ENCODE data around the gene ZBTB2.
A peak's percentile ranks its signal among the peaks of the same experiment; 100 is the strongest.

The ZBTB2 gene, protein sequence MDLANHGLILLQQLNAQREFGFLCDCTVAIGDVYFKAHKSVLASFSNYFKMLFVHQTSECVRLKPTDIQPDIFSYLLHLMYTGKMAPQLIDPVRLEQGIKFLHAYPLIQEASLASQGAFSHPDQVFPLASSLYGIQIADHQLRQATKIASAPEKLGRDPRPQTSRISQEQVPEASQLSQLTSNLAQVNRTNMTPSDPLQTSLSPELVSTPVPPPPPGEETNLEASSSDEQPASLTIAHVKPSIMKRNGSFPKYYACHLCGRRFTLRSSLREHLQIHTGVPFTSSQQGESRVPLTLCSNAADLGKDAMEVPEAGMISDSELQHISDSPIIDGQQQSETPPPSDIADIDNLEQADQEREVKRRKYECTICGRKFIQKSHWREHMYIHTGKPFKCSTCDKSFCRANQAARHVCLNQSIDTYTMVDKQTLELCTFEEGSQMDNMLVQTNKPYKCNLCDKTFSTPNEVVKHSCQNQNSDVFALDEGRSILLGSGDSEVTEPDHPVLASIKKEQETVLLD

DNA sequence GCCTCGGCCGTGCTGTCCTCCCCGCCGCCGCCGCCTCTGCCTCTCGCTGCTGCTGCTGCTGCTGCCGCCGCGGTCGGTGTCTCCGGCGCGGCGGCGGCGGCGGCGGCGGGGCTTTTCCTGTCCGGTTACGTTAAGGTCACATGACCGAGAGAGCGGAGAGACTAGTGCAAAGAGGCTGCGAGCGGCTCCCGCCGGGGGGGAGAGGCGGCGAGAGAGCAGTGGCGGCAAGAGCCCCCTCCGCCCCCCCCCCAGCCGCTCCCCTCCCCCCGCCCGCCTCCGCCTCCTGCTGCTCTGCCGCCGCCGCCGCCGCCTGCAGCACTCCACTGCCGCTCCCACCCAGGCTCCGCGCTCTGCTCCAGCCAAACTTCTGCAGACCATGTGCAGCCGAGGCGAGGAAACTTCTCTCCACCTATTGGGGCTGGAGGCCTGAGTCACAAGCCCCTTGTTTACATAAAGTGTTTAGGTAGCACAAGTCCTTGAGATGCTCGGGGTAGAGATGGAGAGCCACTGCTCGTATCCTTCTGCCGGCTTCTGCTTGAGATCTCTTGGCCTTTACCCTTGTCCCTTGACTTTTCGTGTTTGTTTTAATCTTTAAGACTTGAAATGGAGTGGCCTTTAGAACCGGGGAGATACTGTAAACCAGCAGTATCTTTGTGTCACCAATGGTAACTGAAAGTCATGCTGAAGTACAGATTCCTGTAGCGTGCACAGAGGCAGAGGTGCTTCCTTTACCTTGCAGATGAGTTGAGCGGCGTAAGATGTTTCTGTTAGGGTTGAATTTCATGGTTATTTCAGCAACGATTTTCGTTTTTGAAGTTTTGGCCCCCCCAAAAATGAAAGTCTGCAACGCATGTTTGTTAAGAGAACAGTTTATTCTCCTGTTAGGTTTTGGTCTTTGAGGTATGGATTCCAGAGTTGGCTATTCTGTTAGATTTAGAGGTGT is at the start of gene ZBTB2:
Gene ZBTB2 (minus strand): TSS at position 89 of the 943 bp plus-strand sequence. CDS start 17,922 bp downstream, outside the sequence.
- peak; percentile 70 for DNase-seq (ENCODE audit: low spot score)

DNA sequence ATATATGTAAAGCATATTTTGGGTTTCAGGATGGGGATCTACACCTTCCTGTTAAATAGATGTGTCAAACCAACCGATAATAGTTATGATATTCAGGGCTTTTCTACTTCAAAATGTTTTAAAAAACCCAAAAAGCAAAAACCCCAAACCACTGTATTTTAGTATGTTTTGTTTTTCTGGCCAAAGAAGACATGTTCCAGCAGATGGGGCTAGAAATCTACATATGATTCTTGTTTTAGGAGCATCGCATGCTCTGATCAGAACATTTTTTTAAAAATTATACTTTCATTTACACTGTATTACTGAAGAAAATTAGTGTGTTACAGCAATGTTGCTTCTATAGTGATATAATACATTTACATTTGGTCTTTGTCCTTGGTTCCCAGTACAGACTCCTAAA is 49.6 kb upstream of the ZBTB2 start:
- DNase-seq (ENCODE audit: low spot score), result no peak

DNA sequence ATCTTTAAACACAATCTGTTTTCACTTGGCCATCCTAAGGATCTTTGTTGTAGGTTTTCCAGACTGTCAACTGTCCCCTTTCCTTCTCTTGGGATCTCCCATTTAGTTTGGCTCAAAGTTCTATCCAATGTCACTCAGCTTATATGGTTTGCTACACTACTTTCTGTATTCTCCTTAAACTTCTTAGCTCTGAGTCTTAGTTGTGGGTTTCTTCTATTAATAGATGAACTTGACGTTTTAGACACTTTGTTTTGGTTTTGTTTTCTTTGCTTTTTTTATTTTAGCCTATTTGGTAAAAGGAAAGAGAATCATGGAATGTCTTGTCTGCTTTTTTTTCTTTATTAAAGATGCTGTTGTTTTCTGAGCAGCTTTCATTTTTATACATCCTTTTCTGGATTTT is 49.1 kb upstream of the ZBTB2 start:
- no peak for DNase-seq (ENCODE audit: low spot score)

DNA sequence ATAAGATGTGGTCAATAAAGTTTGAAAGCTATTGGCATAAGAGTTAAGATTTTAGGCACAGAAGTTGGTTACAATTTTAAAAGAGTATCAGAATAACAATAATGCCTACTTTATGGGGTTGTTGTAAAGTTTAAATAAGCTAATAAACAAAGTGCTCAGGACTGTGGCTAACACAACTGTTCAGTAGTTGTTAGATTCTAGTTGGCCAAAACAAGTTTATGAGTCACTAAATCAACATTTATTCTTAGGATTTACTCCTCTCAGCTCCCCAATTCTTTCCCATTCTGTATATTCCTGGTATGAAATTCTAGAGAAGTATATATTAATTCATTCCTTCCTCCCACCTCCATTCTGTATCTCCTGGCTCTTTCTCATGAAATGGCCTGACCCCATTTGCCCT is 46.0 kb upstream of the ZBTB2 start:
- no peak for DNase-seq (ENCODE audit: low spot score)

DNA sequence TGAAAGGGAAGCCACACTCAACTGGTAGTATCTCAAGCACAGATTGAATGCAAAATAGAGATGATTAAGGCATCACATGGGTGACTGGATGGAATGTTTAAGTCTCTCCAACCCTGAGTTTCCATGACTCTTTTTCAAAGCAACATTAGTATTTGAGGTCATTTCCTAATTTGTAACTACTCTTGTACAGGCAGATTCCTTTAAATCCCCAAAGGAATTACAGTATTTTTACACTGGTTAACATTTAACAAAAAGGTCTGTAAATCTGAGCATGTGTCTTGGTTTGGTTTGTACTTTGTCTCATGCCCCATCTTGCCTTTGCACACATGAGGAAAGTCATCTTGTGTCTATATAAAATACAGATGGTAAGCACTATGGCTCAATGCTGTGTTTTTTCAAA is 45.4 kb upstream of the ZBTB2 start:
- peak; percentile 66 for DNase-seq (ENCODE audit: low spot score)

DNA sequence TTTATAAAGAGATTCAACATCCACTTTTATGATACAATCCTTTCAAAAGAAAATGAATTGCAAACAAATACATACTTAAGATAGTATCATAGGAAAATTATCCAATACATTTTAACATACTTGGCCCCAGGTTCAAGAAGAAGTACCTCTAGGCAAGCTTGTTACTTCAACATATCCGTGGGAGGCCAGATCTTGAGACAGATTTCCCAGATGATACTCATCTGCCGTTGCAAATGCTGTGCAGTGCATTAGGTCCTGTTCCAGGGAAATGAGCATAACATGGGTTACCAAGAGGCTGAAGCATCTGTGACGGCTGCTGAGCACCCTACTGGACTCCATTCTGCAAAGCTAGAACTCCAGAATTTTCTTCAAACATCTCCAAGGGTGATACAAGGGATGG is 44.9 kb upstream of the ZBTB2 start:
- no peak for DNase-seq (ENCODE audit: low spot score)

DNA sequence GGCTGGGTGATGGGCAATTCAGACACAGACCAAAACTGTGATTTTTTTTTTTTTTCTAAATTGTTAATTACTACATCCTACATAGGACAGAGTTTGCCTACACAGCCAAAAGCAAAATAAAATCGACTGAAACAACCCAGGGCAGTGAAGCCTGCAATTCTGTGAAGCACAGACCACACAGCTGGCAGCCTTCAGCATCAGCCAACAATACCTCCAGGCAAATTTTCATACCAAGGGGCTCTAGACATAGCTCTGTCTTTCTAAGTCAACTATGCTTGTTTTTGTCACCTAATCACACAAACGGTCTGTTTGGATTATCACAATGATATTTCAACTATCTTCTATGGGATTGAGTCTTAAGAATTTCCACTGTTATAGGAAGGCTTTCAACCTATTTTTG is 43.0 kb upstream of the ZBTB2 start:
- no peak for DNase-seq (ENCODE audit: low spot score)

DNA sequence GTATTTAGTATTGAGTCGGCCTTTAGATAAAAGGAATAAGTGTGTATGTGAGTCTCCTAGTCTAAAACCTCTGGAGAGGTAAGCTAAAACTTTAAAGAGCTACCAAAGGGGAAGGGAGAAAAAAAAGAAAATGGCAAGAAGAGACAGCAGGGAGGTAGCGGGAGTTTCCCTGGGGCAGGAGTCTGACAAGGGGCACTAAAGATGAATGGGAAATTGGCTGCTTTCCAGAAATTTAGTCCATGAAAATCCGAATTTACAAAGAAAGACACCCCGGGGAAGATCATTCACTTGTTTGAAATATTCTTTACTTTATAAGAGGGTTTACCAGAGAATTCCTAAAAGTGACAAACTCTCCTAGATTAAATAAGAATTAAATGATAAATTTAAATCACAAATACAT is 41.3 kb upstream of the ZBTB2 start:
- no peak for DNase-seq (ENCODE audit: low spot score)

DNA sequence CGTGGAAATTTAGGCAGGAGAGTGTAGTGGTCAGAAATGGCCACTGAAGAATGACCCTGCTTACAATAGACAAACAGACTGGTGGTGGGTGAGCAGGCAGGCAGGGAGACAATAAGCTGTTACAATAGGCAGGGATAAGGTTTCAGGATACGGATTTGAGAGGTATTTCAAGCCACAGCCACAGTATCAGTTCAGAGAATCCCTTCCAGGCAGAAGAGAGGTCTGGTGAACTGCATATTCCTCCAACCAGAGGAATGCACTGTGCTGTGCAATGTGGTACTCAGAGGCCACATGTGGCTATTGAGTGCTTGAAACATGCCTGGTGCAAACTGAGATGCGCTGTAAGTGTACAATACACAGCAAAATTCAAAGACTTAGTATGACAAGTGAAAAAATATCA is 40.0 kb upstream of the ZBTB2 start:
- DNase-seq (ENCODE audit: low spot score), result no peak

DNA sequence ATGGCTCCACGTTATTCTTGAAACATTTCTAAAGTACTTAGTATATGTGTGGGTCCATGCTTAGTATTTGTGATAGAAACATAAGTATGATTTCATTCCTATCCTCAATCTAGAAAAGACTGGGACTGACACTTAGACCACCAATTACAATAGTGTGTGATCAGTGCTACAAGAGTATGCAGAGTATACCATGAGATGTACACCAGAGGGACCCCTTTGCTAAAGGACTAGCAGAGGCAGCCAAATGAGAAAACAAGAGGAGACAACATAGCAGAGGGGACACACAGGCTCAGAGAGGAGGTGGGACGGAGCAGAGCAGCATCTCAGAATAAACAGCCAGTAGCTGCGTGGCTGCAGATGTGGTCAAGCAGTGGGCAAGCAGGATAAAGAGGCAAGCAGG is 39.5 kb upstream of the ZBTB2 start:
- no peak for DNase-seq (ENCODE audit: low spot score)

DNA sequence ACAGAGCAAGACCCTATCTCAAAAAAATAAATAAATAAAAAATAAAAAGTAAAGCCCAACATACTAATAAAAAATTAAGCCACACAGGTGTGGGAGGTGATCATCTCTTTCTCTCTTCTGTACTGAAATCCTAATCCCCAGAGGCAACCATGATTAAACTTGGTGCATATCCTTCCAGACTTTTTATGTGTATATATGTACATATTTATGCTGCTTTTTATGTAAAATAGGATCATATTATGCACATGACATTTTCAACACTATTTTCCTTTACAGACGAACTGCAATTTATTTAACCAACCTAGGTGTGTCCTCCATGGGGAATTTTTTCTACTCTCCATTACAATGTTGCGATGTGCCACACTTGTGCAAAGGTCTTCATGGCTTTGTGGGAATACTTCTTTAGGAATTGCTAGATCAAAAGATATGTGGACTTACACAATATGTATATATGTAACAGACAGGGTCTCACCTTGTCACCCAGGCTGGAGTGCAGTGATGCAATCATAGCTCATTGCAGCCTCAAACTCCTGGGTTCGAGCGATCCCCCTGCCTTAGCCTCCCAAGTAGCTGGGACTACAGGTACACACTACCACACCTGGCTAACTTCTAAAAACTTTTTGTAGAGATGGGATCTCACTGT is 36.9 kb upstream of the ZBTB2 start:
- DNase-seq (ENCODE audit: low spot score), result no peak

DNA sequence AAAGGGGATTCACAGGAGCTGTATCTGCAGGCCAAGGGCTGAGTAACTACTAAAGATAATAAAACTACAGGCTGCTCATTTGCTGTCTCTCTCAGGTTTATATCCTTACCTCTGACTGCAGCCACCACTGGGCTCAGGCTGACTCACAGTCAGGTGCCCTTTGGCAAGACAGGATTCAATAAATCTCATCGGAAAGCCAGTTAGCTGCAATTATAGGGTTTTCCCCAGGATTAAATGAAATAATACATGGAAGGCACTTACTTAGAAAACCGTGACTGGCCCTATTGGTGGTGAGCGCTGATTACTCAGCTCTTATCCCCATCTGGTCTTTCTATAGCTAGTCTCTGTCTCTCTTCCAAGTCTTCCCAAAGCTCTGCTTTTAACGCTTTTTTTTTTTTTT is 34.2 kb upstream of the ZBTB2 start:
- DNase-seq (ENCODE audit: low spot score), result no peak

DNA sequence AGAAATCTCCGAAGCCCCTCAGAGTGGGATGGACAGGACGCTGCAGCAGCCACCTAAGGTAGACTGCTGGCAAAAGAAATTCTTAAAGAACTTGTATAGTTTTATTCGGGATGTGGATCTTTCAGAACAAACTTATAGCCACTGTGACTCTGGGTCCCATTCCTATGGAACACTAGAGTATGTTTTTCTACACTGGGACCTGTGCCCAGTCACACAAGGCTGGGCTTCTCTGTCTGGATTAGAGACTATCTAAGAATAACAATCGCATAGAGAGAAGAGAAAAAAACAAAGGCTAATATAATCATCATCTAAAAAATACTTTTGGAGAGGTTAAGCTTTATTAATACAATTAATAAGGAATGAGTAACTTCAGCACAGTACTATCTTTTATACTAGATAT is 31.6 kb upstream of the ZBTB2 start:
- DNase-seq (ENCODE audit: low spot score), result no peak

DNA sequence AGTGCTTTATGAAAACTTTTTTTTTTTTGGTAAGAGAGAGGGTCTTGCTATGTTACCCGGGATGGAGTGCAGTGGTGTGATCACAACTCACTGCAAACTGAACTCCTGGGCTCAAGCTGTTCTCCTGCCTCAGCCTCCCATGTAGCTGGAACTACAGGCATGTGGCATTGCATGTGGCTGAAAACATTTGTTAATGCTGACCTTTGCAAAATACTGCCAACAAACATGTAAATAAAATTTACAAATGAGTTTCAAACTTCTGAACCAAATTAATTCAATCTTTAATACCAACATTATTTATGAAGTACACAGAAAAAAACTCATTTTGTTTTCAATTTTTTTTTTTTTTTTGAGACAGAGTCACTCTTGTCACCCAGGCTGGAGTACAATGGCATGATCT is 26.1 kb upstream of the ZBTB2 start:
- no peak for DNase-seq (ENCODE audit: low spot score)

DNA sequence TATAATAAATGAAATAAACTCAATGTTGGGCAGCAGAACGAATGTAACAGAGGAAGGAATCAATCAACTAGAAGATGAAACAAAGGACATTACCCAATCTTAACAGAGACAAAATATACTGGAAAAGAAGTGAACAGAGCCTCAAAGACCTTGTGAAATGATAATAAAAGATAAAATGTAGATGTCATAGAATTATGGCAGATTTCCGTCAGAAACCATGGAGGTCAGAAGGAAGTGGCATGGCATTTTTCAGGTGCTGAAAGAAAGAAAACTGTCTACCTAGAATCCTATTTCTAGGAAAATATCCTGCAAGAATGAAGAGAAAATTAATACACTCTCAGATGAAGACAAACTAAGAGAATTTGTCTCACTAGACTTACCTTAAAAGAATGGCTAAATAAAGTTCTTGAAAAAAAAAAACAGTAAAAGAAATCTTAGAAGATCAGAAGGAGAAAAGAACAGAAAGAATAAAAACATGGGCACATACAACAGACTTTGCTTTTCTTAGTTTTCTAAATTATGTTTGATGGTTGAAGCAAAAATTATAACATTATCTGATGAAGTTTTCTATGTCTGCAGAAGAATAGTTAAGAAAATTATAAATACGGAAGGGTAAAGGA is 23.4 kb upstream of the ZBTB2 start:
- DNase-seq (ENCODE audit: low spot score), result no peak

DNA sequence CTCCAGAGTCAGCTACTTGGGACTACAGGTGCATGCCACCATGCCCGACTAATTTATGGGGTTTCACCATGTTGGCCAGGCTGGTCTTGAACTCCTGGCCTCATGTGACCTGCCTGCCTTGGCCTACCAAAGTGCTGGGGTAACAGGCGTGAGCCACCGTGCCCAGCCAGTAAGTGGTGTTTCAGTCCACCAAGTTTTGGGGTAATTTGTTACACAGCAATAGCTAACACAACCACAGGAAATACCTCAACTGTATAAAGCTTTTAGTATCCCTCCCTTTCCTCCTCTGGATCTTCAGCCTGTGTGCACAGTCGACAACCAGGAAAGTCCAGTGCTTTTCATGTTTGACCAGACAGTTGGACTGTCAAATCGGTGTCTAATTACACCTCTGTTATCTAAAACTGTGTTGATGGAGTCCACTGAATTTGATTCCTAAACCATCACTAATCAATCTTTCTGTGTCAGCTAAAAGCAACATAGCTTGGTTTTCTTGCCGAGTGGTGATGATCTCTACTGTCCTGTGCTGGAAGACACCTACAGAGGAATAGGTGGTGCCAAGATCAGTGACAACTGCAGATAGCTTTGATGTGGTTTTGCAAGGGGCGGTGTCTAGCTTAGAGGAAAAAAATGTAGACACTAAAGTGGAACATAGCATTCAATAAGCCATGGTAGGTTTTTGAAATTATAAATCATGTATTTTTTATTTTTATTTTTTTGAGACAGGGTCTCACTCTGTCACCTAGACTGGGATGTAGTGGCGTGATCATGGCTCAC is 22.2 kb upstream of the ZBTB2 start:
- DNase-seq (ENCODE audit: low spot score), result no peak

DNA sequence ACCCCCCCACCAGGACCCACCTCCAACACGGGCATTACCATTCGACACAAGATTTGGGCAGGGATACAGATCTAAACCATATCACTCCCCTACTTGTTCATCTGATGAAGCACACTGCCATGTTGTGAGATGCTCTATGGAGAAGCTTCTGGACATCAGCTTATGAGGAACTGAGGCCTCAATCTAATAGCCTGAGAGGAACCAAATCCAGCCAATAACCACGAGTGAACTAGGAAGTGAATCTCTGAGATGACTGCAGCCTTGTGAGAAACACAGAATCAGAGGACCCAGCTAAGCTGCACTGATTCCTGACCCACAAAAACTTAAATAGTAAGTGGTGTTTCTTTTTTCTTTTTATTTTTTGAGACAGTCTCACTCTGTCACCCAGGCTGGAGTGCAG is 21.6 kb upstream of the ZBTB2 start:
- no peak for DNase-seq (ENCODE audit: low spot score)

DNA sequence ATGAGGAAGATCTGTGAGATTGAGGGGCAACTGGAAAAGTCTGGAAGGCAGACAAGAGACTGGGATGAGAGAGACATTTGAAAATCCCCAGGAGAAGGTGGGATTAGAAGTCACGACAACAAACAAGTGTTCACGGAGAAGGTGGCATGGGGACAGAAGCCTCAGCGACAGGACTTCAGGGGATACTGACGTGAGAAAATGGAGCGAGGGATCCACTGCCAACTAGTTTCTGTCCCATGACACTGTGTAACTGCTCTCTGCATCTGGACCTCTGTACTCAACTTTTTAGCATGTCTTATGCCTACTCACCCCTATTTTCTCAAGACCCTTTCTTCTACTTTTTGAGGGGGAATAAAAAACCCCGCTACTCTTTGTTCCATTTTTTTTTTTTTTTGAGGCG is 18.3 kb upstream of the ZBTB2 start:
- no peak for DNase-seq (ENCODE audit: low spot score)

DNA sequence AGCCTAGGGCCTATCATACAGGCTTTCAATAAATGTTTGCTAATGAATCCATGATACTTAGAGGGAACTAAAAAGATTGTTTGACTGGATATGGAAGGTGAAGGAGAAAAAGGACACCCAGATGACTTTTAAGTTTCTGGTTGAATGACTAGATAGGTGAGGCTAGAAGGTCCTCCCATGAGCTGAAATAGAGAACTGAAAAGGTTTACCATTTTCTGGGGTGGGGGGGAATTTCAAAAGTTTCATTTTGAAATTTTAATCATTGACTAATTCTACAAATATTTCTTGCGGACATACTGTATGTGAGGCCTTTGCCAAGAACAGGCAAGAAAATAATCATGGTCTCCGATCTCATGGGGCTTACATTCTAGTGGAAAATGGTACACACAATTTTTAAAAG is 17.9 kb upstream of the ZBTB2 start:
- no peak for DNase-seq (ENCODE audit: low spot score)

DNA sequence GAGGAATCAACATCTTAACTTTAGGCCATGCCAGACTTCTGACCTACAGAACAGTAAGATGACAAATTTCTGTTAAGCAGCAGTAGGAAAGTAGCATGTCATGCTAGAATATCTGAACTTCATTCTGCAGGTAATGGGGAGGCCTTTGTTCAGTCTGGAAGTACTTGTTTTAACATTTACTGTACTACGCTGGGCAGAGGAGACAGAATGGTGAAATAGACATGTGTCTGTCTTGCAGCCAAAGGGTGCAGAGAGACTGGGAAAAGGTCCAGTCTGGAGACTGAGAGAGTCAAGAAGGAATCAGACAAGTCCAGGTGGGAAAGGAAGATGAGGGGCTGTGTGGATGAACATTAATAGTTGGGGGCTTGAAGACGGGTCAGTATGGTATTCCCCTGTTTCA is 17.5 kb upstream of the ZBTB2 start:
- no peak for DNase-seq (ENCODE audit: low spot score)

DNA sequence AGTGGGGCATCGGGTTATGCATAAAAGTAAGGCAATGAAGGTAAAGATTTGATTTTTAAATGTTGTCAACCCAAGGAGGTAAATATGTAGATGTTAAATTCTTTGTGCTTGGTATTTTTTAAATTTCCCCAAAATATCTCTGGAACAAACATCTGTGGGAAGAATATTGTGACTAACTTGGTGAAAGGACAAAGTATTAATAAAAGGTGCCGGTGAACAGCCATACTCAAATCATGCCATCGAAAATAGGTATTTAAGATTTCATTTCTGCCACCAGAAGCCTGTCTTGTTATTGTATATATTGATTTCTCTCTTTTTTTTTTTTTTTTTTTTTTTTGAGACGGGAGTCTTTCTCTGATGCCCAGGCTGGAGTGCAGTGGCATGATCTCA is 12.6 kb upstream of the ZBTB2 start:
- no peak for DNase-seq (ENCODE audit: low spot score)

Measured in hepatic stellate cell (primary cell).